Skin epidermis (tissue), 12 donors: ENCODE measurements around the gene ZC3H18.
A peak's percentile ranks its signal among the peaks of the same experiment; 100 is the strongest.

ENCODE experiments used
- H3K27ac ChIP-seq, 21 experiments: fragments of 200-600 bp; sonication (generic) in 11 of 21; one replicate each; pipeline ENCODE4 v1.5.0; 2020; ENCODE audit warnings: mild to moderate bottlenecking in 3 of 21, inconsistent platforms in 2 of 21, moderate library complexity in 2 of 21
- H3K4me3 ChIP-seq, 7 experiments: fragments of 200-600 bp; sonication (generic) in 2 of 7; one replicate each; pipeline ENCODE4 v1.5.0; 2020; ENCODE audit warnings: inconsistent platforms in 2 of 7, mild to moderate bottlenecking in 2 of 7, moderate library complexity in 1 of 7

ZC3H18 gene

DNA sequence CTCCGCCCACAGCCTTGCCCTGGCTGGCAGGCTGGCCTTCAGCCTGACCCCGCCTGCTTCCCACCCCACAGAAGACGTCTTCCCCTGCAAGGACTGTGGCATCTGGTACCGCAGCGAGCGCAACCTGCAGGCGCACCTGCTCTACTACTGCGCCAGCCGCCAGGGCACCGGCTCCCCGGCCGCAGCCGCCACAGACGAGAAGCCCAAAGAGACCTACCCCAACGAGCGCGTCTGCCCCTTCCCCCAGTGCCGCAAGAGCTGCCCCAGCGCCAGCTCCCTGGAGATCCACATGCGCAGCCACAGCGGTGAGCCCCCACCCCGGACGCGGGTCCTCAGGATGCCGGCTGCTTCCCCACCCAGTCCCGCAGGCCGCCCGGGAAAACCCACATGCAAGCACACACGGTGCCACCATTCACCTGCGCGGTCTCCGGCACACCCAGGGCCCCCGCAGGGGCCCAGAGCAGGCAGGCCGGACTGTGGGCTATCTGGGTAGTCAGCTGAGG is 38.2 kb upstream of the ZC3H18 start:
- Histone ChIP-seq H3K4me3 (no peak overlapping the region), H3K27ac (no peak overlapping the region)

DNA sequence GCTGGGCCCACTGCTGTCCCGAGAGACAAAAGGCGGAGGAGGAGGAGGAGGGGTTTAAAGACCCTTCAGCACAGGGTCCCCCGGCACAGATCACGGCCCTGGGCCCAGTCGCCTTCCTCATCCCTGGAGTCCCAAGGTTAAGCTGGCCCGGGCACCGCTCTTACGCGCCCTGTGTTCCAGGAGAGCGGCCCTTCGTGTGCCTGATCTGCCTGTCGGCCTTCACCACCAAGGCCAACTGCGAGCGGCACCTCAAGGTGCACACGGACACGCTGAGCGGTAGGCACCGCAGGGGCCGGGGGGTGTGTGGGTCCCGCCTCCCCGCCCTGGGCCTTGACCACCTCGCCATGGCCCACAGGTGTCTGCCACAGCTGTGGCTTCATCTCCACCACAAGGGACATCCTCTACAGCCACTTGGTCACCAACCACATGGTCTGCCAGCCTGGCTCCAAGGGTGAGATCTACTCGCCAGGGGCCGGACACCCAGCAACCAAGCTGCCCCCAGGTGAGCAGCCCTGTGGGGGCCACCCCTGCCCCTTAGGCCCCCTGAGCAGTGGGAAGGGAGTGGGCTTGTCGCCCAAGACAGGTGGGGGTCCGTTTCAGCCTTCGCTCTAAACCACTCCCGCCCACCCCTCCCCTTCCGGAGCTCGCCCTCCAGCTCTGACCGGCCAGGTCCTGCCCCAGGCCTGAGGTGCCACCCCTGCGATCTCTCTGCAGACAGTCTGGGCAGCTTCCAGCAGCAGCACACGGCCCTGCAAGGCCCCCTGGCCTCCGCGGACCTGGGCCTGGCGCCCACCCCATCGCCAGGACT is 37.6 kb upstream of the ZC3H18 start:
- H3K27ac ChIP-seq: peak overlapping the region in 5 of 21 experiments; percentile 33 to 59 (median 50)
- H3K4me3 ChIP-seq: peak overlapping the region in 6 of 7 experiments; percentile 6 to 74 (median 29)

DNA sequence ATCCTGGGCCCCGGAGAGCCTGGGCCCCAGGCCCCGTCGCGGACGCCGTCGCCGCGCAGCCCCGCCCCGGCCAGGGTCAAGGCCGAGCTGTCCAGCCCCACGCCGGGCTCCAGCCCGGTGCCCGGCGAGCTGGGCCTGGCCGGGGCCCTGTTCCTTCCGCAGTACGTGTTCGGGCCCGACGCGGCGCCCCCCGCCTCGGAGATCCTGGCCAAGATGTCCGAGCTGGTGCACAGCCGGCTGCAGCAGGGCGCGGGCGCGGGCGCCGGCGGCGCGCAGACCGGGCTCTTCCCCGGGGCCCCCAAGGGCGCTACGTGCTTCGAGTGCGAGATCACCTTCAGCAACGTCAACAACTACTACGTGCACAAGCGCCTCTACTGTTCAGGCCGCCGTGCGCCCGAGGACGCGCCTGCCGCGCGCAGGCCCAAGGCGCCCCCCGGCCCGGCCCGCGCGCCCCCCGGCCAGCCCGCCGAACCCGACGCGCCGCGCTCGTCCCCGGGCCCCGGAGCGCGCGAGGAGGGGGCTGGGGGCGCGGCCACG is 36.8 kb upstream of the ZC3H18 start:
- H3K27ac ChIP-seq: peak overlapping the region in 5 of 21 experiments; percentile 33 to 59 (median 50)
- H3K4me3 ChIP-seq: peak overlapping the region; percentile 6 to 74 (median 28)

DNA sequence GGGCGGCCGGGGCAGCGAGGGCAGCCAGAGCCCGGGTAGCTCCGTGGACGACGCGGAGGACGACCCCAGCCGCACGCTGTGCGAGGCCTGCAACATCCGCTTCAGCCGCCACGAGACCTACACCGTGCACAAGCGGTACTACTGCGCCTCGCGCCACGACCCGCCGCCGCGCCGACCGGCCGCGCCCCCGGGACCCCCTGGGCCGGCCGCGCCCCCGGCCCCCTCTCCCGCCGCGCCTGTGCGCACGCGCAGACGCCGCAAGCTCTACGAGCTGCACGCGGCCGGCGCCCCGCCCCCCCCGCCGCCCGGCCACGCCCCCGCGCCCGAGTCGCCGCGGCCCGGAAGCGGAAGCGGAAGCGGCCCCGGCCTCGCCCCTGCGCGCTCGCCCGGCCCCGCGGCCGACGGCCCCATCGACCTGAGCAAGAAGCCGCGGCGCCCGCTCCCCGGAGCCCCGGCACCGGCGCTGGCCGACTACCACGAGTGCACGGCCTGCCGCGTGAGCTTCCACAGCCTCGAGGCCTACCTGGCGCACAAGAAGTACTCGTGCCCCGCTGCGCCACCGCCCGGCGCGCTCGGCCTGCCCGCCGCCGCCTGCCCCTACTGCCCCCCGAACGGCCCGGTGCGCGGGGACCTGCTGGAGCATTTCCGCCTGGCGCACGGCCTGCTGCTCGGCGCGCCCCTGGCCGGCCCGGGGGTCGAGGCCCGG is 36.1 kb upstream of the ZC3H18 start:
- H3K27ac ChIP-seq: peak overlapping the region; percentile 58 to 93 (median 85)
- H3K4me3 ChIP-seq: peak overlapping the region; percentile 44 to 74 (median 58)

DNA sequence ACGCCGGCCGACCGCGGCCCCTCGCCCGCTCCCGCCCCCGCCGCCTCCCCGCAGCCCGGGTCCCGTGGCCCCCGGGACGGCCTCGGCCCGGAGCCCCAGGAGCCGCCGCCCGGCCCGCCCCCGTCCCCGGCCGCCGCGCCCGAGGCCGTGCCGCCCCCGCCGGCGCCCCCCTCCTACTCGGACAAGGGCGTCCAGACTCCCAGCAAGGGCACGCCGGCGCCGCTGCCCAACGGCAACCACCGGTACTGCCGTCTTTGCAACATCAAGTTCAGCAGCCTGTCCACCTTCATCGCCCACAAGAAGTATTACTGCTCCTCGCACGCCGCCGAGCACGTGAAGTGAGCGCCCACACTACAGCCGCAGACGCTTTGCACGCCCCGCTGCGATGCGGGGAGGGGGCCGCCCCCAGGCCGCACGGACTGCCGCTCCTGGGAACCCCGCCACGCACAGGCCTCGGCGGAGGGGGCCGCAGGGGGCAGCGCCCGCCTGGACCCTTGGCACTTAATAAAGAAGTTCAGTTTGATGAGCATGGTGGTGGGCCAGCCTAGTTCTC is 35.5 kb upstream of the ZC3H18 start:
- peak overlapping the region; percentile 20 to 74 (median 58) for H3K4me3 ChIP-seq
- H3K27ac ChIP-seq: peak overlapping the region in 15 of 21 experiments; percentile 6 to 93 (median 85)

DNA sequence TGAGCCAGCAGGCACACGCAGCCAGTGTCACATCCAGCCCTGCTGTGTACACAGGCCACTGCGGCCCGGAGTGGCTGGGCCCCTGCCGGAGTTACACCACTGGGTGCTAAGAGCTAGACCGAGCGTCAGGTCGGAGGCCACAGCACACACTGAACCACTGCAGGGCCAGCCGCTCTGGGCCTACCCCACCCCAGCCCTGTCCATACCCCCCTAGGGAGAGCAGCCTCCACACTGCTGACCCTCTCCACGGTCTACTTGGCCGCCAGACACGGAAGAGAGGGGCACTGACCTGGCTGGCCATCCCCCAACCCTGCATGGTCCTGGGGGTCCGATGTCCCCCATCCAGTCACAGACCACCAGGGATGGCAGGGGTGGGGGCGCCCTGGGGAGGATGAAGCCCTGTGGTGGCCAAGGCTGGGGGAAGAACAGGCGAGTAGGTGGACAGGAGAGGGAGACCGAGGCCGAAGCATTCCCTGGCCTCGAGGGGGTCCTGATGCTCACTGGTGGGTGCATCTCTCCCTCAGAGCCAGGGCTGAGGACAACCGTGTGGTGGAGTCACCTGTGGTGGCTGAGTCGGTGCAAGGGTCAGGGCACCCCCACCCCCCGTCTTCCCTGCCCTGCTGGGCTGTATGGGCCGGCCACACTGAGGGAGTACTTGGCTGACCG is 34.9 kb upstream of the ZC3H18 start:
- H3K4me3 ChIP-seq: peak overlapping the region; percentile 20 to 74 (median 36)
- peak overlapping the region in 6 of 21 experiments; percentile 6 to 91 (median 46) for H3K27ac ChIP-seq

DNA sequence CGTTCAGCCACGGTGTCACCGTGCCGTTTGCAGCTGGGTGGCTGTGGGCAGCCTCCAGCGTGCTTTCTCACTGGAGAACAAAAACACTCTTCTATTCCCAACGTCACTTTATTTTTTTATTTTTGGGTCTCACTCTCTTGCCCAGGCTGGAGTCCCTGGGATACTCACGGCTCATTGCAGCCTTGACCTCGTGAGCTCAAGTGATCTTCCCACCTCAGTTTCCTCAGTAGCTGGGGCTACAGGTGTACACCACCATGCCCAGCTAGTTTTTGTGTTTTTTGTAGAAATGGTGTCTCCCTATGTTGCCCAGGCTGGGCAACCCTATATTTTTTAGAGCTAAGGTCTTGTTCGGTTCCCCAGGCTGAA is 34.4 kb upstream of the ZC3H18 start:
- no peak overlapping the region for H3K4me3 ChIP-seq
- H3K27ac ChIP-seq: no peak overlapping the region

DNA sequence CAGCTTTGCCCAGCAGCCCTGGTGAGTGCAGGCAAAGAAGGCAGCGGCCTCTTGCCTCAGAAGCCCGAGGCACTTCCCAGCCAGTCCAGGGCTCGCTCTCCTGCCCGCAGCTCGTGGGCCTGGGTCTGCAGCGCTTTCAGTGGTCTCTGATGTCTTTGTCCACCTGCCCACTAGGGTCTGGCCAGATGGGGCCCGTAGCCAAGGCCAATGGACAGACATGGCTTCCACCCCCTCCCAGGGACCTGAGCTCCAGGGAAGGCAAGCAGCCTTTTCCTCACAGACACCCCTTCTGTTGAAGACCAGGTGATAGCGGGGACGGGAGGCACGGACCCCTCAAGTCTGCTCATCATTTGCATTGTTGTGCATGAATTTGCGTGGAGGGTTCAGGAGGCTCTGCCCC is 33.7 kb upstream of the ZC3H18 start:
- H3K4me3 ChIP-seq: no peak overlapping the region

DNA sequence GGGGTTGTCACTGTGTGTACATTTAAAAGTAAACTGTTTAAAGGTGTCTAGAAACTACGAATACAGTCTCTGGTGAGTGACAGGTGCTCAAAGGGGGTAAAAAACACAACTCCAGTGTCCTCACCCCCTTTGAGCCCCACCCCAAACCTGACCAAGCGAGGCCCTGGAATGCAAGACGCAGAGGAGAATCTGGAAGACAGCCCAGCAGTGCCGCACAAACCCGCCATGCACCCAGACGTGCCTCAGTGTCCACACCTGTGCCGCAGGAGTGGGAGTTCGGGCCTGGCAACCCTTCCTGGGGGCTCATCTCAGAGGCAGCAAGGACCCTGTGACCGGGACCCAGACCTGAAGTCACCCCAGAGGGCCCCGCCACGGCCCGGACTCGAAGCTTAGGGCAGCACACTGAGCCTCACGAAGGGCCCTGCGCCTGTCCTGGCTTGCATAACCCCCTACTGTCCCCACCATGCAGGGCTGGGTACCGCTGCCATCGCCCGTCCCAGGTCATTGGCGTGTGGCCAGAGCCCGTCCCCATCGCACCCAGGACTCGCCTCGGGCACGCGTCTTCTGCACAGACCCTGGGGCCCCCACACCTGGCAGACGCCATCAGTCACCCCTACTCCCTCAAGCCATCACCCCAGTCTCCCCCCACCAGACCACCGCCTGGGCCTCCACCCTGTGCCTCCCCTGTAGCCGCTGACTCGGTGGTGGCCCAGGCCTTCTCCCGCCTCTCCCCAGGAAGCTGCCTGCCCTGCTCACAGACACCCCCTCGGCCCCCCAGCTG is 33.0 kb upstream of the ZC3H18 start:
- no peak overlapping the region for H3K4me3 ChIP-seq
- H3K27ac ChIP-seq: no peak overlapping the region

More for the DNA sequence above, 33.7 kb upstream of the ZC3H18 start:
- H3K27ac ChIP-seq: no peak overlapping the region

DNA sequence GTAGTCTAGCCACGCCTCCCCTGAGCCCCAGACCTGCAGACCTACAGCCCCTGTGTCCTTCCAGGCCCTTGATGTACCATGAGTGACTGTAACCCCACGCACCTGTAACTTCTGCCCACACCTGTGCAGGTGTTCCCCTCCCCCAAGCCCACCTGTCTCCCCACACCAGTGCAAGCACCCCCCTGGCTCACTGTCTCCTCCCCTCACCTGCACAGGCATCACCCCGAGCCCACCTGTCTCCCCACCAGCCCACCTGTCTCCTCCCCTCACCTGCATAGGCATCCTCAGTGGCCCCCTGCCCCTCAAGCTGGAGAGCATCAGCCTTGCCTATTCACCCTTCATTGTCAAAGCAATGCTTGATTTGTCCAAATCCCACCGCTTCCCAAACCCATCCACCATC is 32.3 kb upstream of the ZC3H18 start:
- H3K4me3 ChIP-seq: no peak overlapping the region
- H3K27ac ChIP-seq: no peak overlapping the region

DNA sequence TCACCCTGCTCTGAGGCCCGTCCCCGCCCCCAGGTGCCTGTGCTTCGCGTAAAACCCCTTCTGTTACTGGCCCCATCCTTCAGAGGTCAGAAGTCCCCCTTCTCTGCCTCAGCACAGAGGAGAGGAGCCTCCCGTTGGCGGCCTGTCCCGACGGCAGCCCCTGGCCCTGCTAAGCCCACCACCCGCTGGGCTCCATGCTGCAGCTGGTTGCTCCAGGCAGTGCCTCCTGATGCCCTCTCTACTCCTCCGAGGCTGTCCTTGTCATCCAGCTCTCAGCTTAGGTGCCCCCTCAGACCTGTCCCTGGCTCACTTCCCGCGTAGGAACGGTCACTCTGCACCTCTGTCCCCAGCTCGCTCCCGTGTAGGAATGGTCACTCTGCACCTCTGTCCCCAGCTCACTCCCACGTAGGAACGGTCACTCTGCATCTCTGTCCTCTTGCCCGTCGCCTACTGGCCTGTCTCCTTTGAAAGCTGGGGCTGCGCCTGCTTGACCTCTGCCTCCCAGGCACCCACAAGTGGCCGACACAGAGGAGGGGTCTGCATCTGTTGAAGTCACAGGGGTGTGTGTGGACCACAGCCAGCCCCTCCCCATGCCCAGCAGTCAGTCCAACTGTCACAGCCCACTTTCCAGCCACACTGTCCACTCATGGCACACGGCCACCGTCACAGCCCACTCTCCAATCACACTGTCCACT is 31.7 kb upstream of the ZC3H18 start:
- no peak overlapping the region for H3K27ac ChIP-seq
- H3K4me3 ChIP-seq: no peak overlapping the region

DNA sequence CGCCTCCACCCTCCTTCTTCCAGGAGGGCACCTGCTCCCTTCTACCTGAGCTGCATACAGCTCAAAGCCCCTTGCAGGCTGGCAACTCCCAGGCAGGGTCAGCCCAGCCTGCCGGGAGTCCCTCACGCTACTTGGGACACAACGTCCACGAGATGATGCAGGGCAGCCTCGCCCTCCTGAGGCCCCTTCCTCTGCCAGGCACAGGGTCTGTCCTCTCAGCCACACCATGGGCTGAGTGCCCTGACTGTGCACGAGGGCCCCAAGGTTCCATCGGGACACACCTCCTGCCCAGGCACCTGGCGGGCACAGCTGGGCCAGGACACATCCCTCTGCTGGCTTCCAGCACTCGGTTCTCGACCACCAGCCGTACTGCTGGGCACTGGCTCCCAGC is 30.9 kb upstream of the ZC3H18 start:
- Histone ChIP-seq H3K27ac (no peak overlapping the region), H3K4me3 (no peak overlapping the region)

DNA sequence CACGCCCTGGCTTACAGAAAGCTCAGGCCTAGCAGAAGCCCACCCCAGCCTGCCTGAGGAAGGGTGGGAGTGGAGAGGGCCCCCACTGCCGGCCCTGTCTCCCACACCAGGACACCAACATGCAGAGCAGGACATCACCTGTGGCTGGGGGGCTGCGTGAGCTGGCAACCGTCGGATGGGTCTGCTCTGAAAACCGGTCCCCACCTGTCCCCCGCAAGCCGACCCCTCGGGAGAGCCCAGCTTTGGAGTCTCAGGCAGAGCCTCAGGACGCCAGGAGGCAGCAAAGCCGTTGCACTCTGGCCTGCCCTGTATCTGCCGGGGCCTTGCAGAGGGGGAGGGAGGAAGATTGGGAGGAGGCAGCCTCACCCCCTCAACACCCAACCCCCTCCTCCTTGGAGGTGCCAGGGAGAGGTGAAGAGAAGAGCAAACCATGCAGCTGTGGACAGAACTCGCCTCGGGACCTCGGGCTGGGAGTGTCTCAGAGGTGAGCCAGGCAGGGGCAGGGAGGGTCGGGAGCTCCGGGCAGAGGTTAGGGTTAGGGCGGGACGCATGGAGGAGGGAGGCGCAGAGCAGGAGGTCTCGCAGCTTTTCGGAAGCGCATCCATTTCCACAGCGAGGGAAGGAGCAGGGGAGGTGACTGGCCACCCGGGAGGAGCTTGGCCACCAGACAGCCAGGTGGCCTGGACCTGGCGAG is 30.4 kb upstream of the ZC3H18 start:
- H3K4me3 ChIP-seq: no peak overlapping the region
- no peak overlapping the region for H3K27ac ChIP-seq

DNA sequence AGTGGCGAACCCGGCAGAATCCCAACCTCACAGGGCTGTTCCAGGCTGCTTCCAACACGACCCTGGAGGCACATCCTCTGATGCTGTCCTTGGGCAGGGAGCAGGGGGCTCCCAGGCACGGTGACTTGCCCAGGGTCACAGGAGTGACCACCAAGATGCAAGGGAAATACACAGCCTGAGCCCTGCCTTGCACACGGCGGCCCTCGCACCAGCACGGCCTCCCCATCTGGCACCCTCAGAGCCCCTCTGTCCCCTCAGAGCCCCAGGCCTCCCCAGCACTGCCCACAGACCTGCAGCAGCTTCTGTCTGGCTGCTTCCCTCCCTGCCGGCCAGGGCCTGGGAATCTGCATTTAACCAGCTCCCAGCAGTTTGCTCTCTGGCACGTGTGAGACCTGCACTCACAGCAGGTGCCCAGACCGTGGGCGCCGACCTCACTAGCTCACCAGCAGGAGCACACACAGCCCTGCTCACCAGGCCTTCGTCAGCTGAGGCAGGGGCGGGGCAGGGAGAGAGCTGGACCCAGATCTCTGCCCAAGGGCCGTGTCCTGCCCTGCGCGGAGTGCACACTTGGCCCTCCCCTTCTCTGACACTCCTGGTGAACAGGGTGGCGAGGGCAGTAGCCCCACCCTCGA is 29.7 kb upstream of the ZC3H18 start:
- Histone ChIP-seq H3K27ac (no peak overlapping the region), H3K4me3 (no peak overlapping the region)

DNA sequence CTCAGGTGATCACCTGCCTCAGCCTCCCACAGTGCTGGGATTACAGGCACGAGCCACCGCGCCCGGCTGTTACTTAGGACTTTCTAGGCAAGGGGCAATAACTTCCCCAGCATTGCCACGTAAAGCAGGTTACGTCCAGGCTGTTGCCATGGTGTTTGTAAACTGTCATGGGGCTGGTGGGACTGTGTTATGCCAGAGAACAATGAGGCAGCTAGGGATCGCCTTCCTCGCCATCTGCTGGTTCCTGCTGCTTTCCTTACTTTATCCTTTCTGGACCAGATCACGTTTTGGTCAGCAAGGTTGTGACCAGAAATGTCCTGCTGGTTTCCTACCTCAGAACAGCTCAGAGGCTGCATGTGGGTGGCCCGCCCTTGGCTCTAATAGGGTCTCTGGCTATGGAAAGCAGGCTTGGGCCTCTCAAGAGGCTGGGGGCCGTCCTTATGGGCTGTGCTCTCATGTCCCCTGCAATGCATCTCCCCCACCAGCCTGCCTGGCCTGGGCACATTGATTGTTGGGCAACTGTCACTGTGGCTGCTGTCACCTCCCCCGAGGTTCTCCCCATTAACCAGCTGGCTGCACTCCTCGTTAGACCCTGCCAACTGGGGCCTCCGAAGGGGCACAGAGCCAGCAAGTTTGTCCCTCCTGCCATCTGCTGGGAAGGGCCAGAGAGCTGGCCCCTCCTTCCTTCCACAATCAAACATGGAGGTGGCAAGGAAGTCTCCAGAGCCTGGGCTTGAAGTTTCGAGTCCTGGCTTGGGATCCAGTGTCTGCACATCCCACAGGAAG is 28.2 kb upstream of the ZC3H18 start:
- H3K27ac ChIP-seq: no peak overlapping the region
- H3K4me3 ChIP-seq: no peak overlapping the region

DNA sequence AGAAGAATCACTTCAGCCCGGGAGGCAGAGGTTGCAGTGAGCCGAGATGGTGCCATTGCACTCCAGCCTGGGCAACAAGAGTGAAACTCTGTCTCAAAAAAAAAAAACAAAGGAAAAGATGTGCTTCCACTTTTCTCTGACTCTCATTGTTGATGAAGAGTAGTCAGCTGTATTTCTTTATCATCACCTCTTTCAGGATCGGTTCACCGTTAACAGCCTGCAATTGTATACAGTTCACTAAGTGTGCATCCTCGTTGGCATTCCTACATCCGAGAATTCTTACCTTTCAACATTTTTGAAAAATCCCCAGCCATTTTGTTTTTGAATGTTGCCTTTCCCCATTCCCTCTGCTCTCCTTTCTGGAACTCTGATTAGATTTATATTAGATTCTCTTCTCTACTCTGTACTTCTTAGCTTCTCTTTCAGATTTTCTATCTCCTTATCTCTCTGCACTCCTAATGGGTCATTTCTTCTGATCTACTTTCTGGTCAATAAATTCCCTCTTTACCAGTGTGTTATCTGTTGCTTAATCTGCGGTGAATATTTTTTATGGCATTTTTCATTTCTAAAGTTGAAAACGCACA is 26.9 kb upstream of the ZC3H18 start:
- no peak overlapping the region for H3K4me3 ChIP-seq
- H3K27ac ChIP-seq: no peak overlapping the region
